NCI-H226 (cell line): ENCODE results near the gene DLEU7.

Source experiments
- DNase-seq: peaks from one replicate; pipeline ENCODE4 v3.0.0-alpha.2; 2015

The DLEU7 gene

DNA sequence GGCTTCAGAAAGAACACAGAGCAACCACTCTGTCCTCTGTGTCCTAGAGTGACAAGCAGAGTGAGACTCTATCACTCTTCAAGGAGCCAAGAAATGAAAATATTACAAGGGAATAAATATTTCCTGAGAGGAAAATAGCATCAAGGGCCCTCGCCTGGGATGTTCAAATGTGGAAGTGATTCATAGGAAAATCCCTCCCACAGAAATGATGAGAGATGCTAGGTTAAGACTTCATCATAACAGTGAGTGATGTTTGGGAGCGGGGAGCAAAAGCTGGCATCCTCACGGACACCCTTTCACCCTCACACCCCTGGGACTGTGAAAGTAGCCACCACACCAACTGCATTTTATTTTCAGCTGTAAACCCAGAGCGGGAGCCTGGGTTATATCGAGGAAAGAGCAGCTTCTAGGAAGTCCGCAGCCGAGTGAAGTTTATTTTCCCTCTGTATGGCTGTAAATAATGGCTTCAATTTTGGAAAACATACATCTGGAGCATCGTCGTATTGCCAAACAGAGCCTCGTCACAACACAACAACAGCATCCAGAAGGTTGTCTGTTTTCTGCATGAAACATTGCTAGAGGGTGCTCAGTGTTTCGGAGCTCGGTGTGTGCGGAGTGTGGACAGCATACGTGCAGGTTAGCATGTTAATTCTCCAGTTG is 54.8 kb downstream of the DLEU7 start:
- DNase-seq, result no peak

- DNase-seq, result no peak
Observed at GRCh38 chr13:50787316-50788195, 55.9 kb downstream of the DLEU7 start.

DNA sequence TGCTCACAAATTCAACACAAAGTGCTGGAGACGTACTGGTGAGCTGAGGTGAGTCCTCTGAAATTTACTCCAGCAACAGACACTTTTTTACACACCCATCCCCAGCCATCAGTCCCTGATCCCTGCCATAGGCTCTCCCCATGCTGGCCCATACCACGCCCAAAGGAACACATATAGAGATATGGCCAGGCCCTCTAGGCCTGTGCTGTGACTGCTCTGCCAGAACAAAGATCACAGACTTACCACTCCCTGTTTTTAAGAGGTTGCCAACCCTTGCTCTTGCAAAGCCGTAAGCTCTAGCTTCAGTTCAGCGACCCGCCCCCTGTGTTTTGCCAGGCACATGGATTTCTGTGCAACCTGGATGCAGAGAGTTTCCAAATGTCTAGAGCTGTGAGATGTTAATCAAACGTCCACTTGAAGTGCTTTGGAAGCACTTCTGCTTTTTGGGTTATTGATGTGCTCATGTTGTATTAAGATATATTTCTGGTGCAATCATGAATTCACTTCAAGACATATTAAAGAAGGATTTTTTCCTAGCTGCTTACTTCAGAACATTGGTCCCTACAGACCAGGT is 59.7 kb downstream of the DLEU7 start:
- no peak for DNase-seq

- no peak for DNase-seq
Observed at GRCh38 chr13:50783066-50783465, 60.4 kb downstream of the DLEU7 start.

- DNase-seq, result no peak
Observed at GRCh38 chr13:50780201-50781015, 63.1 kb downstream of the DLEU7 start.

DNA sequence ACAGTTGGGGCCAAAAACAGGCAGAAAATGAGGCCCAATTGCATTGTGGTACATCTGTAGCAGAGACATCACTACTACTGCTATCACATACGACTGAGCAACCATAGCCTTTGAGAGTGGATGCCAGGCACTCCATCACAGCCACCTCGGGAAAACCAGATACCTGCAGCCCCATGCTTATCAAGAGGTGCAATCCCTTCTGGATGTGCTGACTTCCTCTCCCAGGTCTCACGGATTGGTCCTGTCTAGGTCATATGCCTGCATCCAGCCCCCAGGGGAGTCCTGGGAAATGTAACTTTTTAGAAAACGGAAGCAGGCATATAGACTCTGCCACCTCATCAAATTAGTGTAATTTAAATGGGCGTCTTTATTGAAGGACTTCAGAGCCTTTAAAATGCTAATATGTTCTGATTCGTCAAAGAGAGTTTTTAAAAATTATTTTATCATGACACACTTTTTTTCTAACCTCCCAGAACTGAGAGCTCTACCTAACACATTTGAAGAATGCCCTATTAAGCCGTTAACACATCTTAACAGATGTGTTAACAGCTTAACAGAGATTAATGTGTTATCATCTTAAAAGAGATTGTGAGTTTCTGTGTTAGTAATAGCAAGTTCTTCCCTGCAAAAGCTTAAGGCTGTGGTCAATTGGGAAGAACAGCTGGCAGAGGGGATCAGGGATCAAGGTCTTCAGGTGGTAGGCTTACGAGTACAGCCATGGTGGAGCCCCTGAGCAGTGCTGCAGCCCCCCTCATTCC is 63.9 kb downstream of the DLEU7 start:
- DNase-seq, result no peak
